Body of pancreas (tissue), 4 donors: ENCODE results near the gene SLC9A3. TPM values are rescaled to one million over a fixed set of nuclear protein-coding genes. Genes with fewer than 3 reads are reported as not detected.

Source experiments
- ATAC-seq: fragments of 150-250 bp; one replicate; pipeline ENCODE4 v1.9.1; 2016
- DNase-seq, 4 donors: peaks; one replicate each; pipeline ENCODE4 v3.0.0-alpha.2; 2019
- H3K27ac ChIP-seq, 4 donors: fragments of 200-600 bp; sonication (generic); 1 replicate in 3 of 4; 2 replicates in 1 of 4; pipeline versions ENCODE4 v1.5.1 to v1.6.1; 2016 to 2019; ENCODE audit warnings: mild to moderate bottlenecking in 1 of 4, mixed read lengths in 1 of 4, moderate library complexity in 1 of 4
- H3K27me3 ChIP-seq, 2 donors: fragments of 200-600 bp; sonication (generic); one replicate each; pipeline ENCODE4 v1.6.0; 2016; ENCODE audit warnings: mild to moderate bottlenecking in 1 of 2
- H3K36me3 ChIP-seq, 2 donors: fragments of 200-600 bp; sonication (generic); replicated peaks in 1 of 2; 2 replicates each; pipeline ENCODE4 v1.5.1; 2016; ENCODE audit warnings: low read depth in 2 of 2; ENCODE audit not compliant: insufficient read depth in 1 of 2
- H3K4me1 ChIP-seq: fragments of 200-600 bp; sonication (generic); one replicate; pipeline ENCODE4 v1.6.0; 2016
- H3K4me3 ChIP-seq, 2 donors: fragments of 200-600 bp; sonication (generic); 1 replicate in 1 of 2; 2 replicates in 1 of 2; pipeline ENCODE4 v1.5.1; 2016 to 2019
- H3K9me3 ChIP-seq, 3 donors: fragments of 200-600 bp; sonication (generic); 1 replicate in 2 of 3; 2 replicates in 1 of 3; pipeline ENCODE4 v1.5.1; 2016
- POLR2A ChIP-seq, 3 donors: fragments of 450-650 bp; IDR thresholded peaks; one replicate each; pipeline ENCODE4 v1.6.1; 2016; ENCODE audit warnings: antibody characterized with exemption in 3 of 3, mild to moderate bottlenecking in 2 of 3
- WGBS, 2 donors: methylation state at CpG; one replicate each; pipeline ENCODE4 v1.1.5; 2017; 5-methylcytosine and 5-hydroxymethylcytosine counted together
- intact Hi-C: fragments of 100-400 bp; cut with DNase I; formaldehyde crosslinking; loops from one replicate; pipeline ENCODE4 v1.15.1; 2023
- total RNA-seq, 2 donors: library from RNA; depleted of rRNA; stranded (reverse); fragments of >200 nt; gene quantifications; one replicate each; pipeline ENCODE4 v1.1.0, GENCODE V29; 2016
- TF ChIP-seq, protein P1 (sequence below), 7 experiments: fragments of 450-650 bp in 4 of 7; fragments of 200-600 bp in 3 of 7; sonication (generic) in 3 of 7; IDR thresholded peaks; one replicate each; pipeline ENCODE4 v1.5.1; 2016 to 2019; ENCODE audit warnings: antibody characterized with exemption in 7 of 7

Gene SLC9A3
- total RNA-seq, 2 donors from 2014 or later, result 2.0 to 4.7 TPM

DNA sequence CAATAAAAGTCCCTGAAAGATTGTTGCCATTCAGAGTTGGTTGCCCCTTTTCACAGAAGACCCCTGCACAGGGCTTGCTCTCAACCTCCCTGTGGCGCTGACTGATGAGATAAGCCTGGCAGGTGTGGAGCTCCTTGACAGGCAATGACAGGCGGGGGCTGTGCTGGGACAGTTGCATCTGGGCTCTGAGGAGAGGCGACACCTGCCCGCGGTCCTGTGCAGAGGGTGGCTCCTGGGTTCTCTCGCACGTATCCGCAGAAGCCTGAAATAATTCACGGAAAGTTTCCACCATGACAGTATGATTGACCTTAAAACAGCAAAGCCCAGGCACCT is 101.0 kb downstream of the SLC9A3 start:
- Histone ChIP-seq H3K9me3 (no peaks in the 10 kb centered on the region), H3K36me3 (no peaks in the 10 kb centered on the region), H3K27me3 (no peaks in the 10 kb centered on the region), H3K4me3 (no peak overlapping the region), H3K27ac (no peak overlapping the region), H3K4me1 (no peaks in the 10 kb centered on the region)
- intact Hi-C loops, result no loop called here
- DNase-seq, result no peak
- ATAC-seq, result no peak
- TF ChIP-seq, protein P1, sequence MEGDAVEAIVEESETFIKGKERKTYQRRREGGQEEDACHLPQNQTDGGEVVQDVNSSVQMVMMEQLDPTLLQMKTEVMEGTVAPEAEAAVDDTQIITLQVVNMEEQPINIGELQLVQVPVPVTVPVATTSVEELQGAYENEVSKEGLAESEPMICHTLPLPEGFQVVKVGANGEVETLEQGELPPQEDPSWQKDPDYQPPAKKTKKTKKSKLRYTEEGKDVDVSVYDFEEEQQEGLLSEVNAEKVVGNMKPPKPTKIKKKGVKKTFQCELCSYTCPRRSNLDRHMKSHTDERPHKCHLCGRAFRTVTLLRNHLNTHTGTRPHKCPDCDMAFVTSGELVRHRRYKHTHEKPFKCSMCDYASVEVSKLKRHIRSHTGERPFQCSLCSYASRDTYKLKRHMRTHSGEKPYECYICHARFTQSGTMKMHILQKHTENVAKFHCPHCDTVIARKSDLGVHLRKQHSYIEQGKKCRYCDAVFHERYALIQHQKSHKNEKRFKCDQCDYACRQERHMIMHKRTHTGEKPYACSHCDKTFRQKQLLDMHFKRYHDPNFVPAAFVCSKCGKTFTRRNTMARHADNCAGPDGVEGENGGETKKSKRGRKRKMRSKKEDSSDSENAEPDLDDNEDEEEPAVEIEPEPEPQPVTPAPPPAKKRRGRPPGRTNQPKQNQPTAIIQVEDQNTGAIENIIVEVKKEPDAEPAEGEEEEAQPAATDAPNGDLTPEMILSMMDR (IDR thresholded peaks at IDR 0.05), result no peak
- no peak for TF ChIP-seq POLR2A (IDR thresholded peaks at IDR 0.05)
- 60 to 72% methylated on average over 7 to 9 of the region's 9 CpGs for WGBS, 2 donors

DNA sequence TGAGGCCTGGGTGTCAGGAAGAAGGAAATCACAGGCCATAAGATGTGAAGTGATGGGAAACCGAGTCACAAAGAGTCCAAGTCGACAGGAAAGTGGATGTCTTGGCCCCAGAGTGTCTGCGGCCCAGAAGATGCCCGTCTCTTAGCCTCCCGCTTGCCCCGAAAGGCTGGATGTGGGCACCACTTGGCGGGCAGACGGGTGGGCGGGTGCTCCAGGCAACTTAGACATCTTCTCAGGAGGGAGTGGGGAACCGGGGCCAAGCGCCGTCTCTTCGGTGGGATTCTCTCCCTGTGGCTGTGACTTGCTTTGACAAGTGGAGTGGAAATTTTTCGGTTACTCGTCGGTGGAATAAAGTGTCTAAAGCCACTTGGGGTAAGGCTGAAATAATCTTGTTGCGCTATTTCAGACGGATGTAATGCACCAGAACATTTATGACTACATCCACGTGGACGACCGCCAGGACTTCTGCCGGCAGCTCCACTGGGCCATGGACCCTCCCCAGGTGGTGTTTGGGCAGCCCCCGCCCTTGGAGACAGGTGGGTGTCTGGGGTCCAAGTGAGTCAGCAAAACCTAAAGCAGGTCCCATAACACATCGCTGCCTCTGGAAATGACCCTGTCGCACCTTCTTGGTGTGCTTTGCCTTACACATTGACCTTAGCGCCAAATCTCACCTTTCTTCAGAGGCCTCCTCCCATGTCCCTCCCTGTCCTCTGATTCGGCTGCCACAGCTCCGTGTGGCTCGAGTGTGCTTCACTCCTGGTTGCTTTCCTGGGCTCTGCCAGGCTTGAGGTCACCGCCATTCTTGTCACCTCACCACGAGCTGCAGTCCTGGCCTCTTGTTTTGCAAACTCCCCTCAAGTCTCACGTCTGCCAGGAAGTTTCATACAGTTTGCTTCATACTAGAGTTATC is 101.7 kb downstream of the SLC9A3 start:
- 74 to 81% methylated on average over 26 to 32 of the region's 32 CpGs for WGBS, 2 donors
- ATAC-seq, result no peak
- no peaks in the 10 kb centered on the region for H3K27me3 ChIP-seq
- no peak overlapping the region for H3K27ac ChIP-seq
- H3K36me3 ChIP-seq, result no peaks in the 10 kb centered on the region
- intact Hi-C loops, result no loop called here
- no peaks in the 10 kb centered on the region for H3K9me3 ChIP-seq
- no peak overlapping the region for H3K4me3 ChIP-seq
- H3K4me1 ChIP-seq, result no peaks in the 10 kb centered on the region
- TF ChIP-seq, protein P1 (IDR thresholded peaks at IDR 0.05), result no peak
- no peak for TF ChIP-seq POLR2A (IDR thresholded peaks at IDR 0.05)
- DNase-seq, result no peak

DNA sequence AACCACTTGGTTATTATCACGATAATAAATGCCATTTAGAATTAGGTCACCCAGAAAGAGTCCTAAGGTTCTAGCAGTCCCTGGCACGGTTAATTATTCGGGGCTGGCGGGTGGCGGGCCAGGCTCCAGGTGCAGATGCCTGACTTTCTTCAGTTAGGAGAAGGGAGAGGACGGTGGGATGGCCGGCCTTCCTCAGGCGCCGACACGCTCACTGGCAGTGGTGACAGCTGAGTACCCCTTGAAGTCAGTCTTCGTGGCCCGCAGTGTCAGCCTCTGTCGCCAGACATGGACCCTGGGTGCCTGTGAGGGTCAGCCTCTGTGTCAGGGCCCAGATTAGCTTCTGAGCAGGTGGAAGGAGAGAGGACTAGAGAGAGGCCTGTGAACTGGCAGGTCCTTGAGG is 102.3 kb downstream of the SLC9A3 start:
- ATAC-seq (no peak), DNase-seq (no peak)
- TF ChIP-seq POLR2A (IDR thresholded peaks at IDR 0.05), result no peak
- TF ChIP-seq, protein P1 (IDR thresholded peaks at IDR 0.05), result no peak
- no peaks in the 10 kb centered on the region for H3K27me3 ChIP-seq
- H3K4me3 ChIP-seq, result no peak overlapping the region
- intact Hi-C loops, result no loop called here
- H3K27ac ChIP-seq, result no peak overlapping the region
- 87 to 88% methylated on average over 13 of the region's 13 CpGs for WGBS, 2 donors
- H3K9me3 ChIP-seq, result no peaks in the 10 kb centered on the region
- no peaks in the 10 kb centered on the region for H3K36me3 ChIP-seq
- no peaks in the 10 kb centered on the region for H3K4me1 ChIP-seq

DNA sequence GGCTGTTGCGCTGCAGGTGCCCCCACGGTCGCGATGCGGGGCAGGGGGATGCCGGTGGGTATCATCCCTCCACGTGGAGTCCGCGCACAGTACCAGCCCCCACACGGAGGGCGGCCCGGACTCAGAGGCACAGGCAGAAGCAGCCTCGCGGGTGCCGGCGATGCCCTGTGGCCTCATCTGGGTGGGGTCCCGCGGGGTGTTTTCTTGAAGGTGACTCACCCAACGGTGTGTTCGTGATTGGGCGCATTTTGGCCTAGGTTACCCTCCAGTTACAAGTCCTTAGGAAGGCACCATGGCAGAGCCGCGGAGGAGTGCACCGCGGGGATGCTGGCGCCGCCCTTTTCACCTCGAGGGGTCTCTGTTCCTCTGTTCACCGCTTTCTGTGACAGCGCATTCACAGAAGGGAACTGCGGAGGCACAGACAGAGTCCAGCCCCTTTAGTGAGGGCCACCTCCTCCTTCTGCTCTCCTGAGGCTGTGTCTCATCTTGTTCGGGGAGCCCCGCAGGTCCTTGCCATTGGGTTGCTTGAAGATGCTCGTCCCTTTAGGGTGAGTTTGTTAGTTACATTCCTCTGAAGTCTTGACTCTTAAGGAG is 102.9 kb downstream of the SLC9A3 start:
- Histone ChIP-seq H3K4me1 (no peaks in the 10 kb centered on the region), H3K9me3 (no peaks in the 10 kb centered on the region), H3K27ac (no peak overlapping the region), H3K27me3 (no peaks in the 10 kb centered on the region), H3K36me3 (no peaks in the 10 kb centered on the region), H3K4me3 (no peak overlapping the region)
- 75 to 86% methylated on average over 31 to 34 of the region's 34 CpGs for WGBS, 2 donors
- DNase-seq (no peak), ATAC-seq (no peak)
- TF ChIP-seq POLR2A (IDR thresholded peaks at IDR 0.05), result no peak
- TF ChIP-seq, protein P1 (IDR thresholded peaks at IDR 0.05), result no peak
- intact Hi-C loops, result no loop called here
